GM12892 (cell line): Measurements from ENCODE around the gene ATL3.
"Not testable (repeated sequence)": the region's sequence is repeated elsewhere in the genome, so short reads cannot be mapped to it uniquely, and the experiment has no call there.

Experiments
- DNase-seq: peaks from one replicate; pipeline ENCODE4 v3.0.0; 2011; ENCODE audit not compliant: insufficient read length
- FAIRE-seq: peaks from 2 replicates; lab custom pipeline; 2011; peaks lifted over from hg19 to GRCh38; lab: Jason Lieb, UNC
- POLR2A ChIP-seq: IDR thresholded peaks from 2 replicates; pipeline ENCODE4 v1.6.1; 2011; ENCODE audit warnings: low read depth, low read length, control low read depth
- POLR2AphosphoS5 ChIP-seq: IDR thresholded peaks from 2 replicates; pipeline ENCODE4 v1.6.1; 2011; ENCODE audit warnings: low read depth, low read length, control low read depth
- TAF1 ChIP-seq: IDR thresholded peaks from 2 replicates; pipeline ENCODE4 v1.6.1; 2011; ENCODE audit warnings: low read depth, mild to moderate bottlenecking, control low read depth, low read length, borderline replicate concordance

Gene ATL3

GRCh38 chr11:63639199-63639832 is 31.9 kb downstream of the ATL3 start:
- no peak for FAIRE-seq
- DNase-seq = no peak
- TF ChIP-seq TAF1 = no peak
- TF ChIP-seq POLR2AphosphoS5 = no peak
- no peak for TF ChIP-seq POLR2A

GRCh38 chr11:63638436-63638835 is 32.7 kb downstream of the ATL3 start:
- FAIRE-seq, DNase-seq: not testable (repeated sequence)

DNA sequence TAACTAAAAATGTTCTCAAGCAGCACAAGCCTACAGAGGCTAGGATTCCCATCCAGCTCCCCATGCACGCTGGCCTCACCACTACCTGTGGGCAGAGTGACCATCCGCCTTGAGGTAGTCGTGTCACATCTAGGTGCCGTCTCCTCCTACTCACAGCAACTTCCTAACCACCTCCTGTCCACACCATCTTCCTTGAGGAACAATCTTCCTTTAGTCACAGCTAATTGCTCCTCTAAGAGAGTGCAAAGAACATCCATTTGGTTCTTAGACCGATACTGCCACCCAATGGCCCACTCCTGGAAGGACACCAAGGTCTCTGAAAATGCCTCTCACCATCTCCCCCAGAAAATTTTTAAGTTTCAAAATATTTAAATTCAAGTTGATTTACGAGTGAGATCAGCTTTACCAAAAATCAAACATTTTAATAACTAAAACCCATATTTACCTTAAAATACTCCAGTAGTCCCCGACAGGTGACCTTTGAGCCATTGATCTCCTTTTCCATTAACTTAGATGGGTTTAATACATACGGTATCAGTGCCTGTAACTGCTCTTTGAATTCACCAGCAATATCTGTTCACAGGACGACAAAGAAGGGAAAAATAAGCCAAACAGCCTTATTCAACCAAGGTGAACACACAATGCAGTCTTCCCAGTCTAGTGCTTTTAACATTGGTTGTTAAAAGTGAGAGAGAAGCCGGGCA is 35.3 kb downstream of the ATL3 start:
- TF ChIP-seq TAF1 = no peak
- TF ChIP-seq POLR2A = no peak
- no peak for TF ChIP-seq POLR2AphosphoS5
- peak; percentile 63 for FAIRE-seq
- DNase-seq = peak; percentile 36

DNA sequence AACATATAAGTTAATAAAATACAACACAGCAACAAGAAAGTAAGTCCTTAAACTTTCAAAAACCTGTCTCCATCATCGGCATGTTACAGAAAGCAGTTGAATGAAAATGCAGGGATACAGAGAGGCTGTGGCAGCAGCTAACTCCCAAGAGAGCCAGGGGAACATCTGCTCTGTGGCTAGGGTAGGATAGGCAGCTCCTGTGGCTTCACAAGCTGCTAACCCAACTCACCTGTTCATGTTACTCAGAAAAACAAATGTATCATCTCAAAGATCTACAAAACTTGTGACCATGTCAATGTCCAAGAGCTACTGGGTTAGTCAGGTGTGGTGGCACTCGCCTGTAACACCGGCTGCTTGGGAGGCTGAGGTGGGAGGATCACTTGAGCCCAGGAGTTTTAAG is 41.8 kb downstream of the ATL3 start:
- TF ChIP-seq POLR2A = no peak
- TF ChIP-seq TAF1 = no peak
- TF ChIP-seq POLR2AphosphoS5 = no peak
- FAIRE-seq (no peak), DNase-seq (no peak)

- TF ChIP-seq TAF1 (no peak), POLR2A (no peak), POLR2AphosphoS5 (no peak)
- no peak for DNase-seq
- FAIRE-seq = no peak
These were observed 47.5 kb downstream of the ATL3 start for GRCh38 chr11:63623513-63624140.

GRCh38 chr11:63622323-63622722 is 48.9 kb downstream of the ATL3 start:
- TF ChIP-seq POLR2AphosphoS5 = no peak
- no peak for TF ChIP-seq TAF1
- no peak for FAIRE-seq
- DNase-seq = no peak

DNA sequence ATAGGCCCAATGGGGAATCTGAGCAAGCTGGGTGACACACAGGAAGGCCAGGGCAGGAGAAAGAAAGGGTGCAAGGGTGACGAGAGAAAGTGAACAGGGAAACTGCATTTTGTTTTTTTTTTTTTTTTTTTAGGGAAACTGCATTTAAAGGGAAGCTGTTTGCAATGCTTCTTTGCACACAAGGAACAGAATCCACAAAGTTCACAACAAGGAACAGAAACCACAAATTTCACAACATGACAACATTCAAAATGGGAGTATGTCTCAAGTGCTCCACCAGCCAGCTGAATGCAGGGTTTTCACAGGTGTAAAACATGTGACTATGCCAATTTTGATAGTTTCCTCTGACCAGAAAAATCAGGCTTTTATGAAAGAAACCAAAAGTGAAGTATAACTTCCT is 50.1 kb downstream of the ATL3 start:
- DNase-seq = no peak
- no peak for FAIRE-seq
- no peak for TF ChIP-seq POLR2A
- no peak for TF ChIP-seq TAF1
- no peak for TF ChIP-seq POLR2AphosphoS5

DNA sequence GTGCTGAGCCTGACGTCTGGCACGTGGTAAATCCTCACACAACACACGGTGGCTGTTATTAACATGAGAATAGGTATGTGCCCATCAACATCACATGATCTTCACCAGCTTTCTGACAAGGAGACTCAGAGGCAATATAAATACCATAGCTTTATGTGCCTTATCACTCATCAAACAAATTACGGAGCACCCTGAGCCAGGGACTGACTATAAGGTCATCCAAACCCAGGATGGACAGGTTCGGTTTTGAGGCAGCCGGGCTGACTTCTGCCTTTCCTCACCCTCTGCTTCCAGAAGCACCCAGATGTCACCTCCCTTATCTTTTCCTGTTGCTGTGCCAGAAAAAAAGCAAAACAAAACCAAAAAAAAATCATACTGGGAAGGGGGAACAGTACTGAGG is 51.2 kb downstream of the ATL3 start:
- TF ChIP-seq TAF1 (no peak), POLR2AphosphoS5 (no peak), POLR2A (no peak)
- no peak for DNase-seq
- no peak for FAIRE-seq

DNA sequence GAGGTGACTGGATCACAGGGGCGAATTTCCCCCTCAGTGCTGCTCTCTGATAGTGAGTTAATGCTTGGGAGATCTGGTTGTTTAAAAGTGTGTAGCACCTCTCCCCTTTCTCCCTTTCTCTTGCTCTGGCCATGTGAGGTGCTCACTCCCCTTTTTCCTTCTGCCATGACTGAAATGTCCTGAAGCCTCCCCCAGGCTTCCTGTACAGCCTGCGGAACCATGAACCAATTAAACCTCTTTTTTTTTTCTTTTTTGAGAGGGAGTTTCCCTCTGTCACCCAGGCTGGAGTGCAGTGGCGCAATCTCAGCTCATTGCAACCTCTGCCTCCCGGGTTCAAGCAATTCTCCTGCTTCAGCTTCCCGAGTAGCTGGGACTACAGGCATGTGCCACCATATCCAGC is 53.5 kb downstream of the ATL3 start:
- not testable (repeated sequence) for FAIRE-seq, DNase-seq

DNA sequence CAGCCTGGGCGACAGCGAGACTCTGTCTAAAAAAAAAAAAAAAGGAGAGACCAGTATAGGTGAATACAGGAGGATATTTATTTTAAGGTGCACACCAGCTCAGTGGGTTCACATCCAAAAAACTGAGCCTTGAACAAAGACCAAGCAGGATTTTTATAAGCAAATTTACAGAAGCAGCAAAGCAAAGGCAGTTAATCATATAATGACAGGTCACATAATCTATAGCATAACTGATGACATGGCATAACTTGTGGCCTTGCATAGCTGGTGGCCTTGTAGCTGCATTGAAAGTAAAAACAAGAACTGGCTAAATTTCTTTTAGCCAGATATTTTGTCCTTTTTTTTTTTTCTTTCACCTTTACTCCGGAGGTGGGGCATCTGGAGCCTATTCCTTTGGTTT is 54.2 kb downstream of the ATL3 start:
- TF ChIP-seq POLR2A (no peak), TAF1 (no peak), POLR2AphosphoS5 (no peak)
- no peak for FAIRE-seq
- no peak for DNase-seq

DNA sequence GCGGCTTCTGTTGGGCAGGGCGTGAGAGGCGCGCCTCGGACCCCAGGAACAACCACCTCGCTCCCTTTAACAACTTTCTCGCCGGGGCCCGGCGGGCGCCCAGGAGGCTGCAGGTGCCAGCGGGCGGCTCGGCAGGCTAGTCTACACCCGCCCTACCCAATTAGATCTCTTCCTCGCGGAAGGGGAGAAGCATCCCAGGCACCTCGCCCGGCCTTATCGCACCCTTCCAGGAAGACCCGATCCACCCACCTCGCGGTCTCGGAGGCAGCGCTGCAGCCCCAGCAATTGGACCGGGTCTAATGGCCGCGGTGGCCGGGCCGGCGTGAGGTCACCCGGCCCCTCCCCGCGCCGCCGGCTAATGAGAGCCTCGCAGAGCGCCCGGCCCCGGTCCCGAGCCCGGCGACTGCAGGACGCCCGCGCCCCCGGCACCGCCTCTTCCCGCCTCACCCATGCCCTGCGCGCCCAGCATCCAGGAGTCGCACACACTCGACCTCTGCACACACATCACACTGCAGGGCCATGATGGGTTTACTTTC is 57.0 kb downstream of the ATL3 start, which contains the start of gene PLAAT3:
Gene PLAAT3, minus strand, starts transcription at position 298 of the 536 bp plus-strand sequence. CDS start 419 bp downstream, outside the sequence.
- TF ChIP-seq POLR2A (no peak), TAF1 (no peak), POLR2AphosphoS5 (no peak)
- DNase-seq = no peak
- FAIRE-seq = peak; percentile 44

DNA sequence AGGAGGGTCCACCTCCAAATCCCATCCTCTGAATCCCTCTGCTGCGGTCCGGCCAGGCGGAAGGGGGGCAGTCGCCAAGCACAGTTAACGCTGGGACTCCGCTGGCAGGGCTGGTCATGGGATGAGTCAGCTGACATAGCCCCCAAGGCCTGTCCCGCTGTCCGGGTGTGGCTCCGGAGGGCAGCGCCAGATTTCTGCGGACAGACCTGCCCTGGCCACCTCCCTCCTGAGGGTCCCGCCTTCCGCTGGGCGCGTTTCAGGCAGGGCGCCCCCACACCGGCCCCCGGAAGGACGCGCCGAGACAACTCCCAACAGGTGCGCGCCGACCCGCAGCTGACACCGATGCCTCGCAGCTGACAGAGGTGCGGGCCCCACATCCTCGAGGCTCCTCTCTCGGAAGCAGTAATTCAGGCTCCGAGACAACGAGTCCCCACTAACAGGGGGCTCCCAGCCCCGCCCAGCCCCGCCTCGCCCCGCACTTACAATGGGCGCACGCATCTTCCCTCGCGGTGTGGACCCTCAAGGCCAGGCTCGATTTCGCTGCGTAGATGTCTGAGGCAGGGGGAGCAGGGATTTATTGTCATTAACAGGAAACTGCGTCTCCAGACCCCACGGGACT is 57.5 kb downstream of the ATL3 start:
- DNase-seq = no peak
- no peak for TF ChIP-seq POLR2A
- no peak for TF ChIP-seq POLR2AphosphoS5
- TF ChIP-seq TAF1 = no peak

More for the DNA sequence above, 57.5 kb downstream of the ATL3 start:
- peak; percentile 33 for FAIRE-seq
